ENCODE measurements around the gene PPP1R3G.

Gene PPP1R3G

GRCh38 chr6:5053038-5053437, 32.1 kb upstream of the PPP1R3G start:
- H3F3A ChIP-seq (ENCODE audit: insufficient read depth, low read length): no peaks in the 10 kb centered on the region
- no peaks in the 10 kb centered on the region for H3K79me2 ChIP-seq (ENCODE audit: insufficient read depth, low read length)
- 0 out of 2 replicates have a peak, but pooled peaks cover 4% of the 10 kb centered on the region for H3K27me3 ChIP-seq (ENCODE audit: insufficient read depth, low read length)
- no peak overlapping the region for H3K27ac ChIP-seq (ENCODE audit: low read depth, low read length, poor library complexity, severe bottlenecking)
- peaks cover 4% of the 10 kb centered on the region for H3K9me3 ChIP-seq (ENCODE audit: low read length)
- H3K9ac ChIP-seq (ENCODE audit: low read length): no peak overlapping the region
- no peaks in the 10 kb centered on the region for H3K9me2 ChIP-seq (ENCODE audit: low read depth, low read length)
- no peak overlapping the region for H3K4me3 ChIP-seq (ENCODE audit: low read depth, low read length, poor library complexity, severe bottlenecking)
- TF ChIP-seq CTCF (IDR thresholded peaks at IDR 0.05; ENCODE audit: low read length) (no peak), EZH2 (IDR thresholded peaks at IDR 0.05; ENCODE audit: borderline replicate concordance, low read length) (no peak)
- H4K20me1 ChIP-seq (ENCODE audit: insufficient read depth, low read length): no peaks in the 10 kb centered on the region
- H3K36me3 ChIP-seq (ENCODE audit: insufficient read depth, low read length): no peaks in the 10 kb centered on the region
- no peak overlapping the region for H3K4me2 ChIP-seq (ENCODE audit: low read length)
- H2AFZ ChIP-seq (ENCODE audit: low read length): no peak overlapping the region
- no peaks in the 10 kb centered on the region for H3K4me1 ChIP-seq (ENCODE audit: insufficient read depth, low read length, severe bottlenecking)

GRCh38 chr6:5053864-5054244, 31.3 kb upstream of the PPP1R3G start:
- Histone ChIP-seq H3K4me3 (ENCODE audit: low read depth, low read length, poor library complexity, severe bottlenecking) (no peak overlapping the region), H4K20me1 (ENCODE audit: insufficient read depth, low read length) (no peaks in the 10 kb centered on the region), H3F3A (ENCODE audit: insufficient read depth, low read length) (no peaks in the 10 kb centered on the region), H3K9ac (ENCODE audit: low read length) (no peak overlapping the region), H3K4me2 (ENCODE audit: low read length) (no peak overlapping the region), H3K9me3 (ENCODE audit: low read length) (peaks cover 4% of the 10 kb centered on the region), H3K4me1 (ENCODE audit: insufficient read depth, low read length, severe bottlenecking) (no peaks in the 10 kb centered on the region), H3K79me2 (ENCODE audit: insufficient read depth, low read length) (no peaks in the 10 kb centered on the region), H3K27ac (ENCODE audit: low read depth, low read length, poor library complexity, severe bottlenecking) (no peak overlapping the region), H3K27me3 (ENCODE audit: insufficient read depth, low read length) (0 out of 2 replicates have a peak, but pooled peaks cover 4% of the 10 kb centered on the region), H3K9me2 (ENCODE audit: low read depth, low read length) (no peaks in the 10 kb centered on the region), H2AFZ (ENCODE audit: low read length) (no peak overlapping the region), H3K36me3 (ENCODE audit: insufficient read depth, low read length) (no peaks in the 10 kb centered on the region)
- TF ChIP-seq CTCF (IDR thresholded peaks at IDR 0.05; ENCODE audit: low read length) (no peak), EZH2 (IDR thresholded peaks at IDR 0.05; ENCODE audit: borderline replicate concordance, low read length) (no peak)

GRCh38 chr6:5054245-5054873, 30.8 kb upstream of the PPP1R3G start:
- no peak overlapping the region for H3K4me3 ChIP-seq (ENCODE audit: low read depth, low read length, poor library complexity, severe bottlenecking)
- H3K79me2 ChIP-seq (ENCODE audit: insufficient read depth, low read length): no peaks in the 10 kb centered on the region
- 0 out of 2 replicates have a peak, but pooled peaks cover 4% of the 10 kb centered on the region for H3K27me3 ChIP-seq (ENCODE audit: insufficient read depth, low read length)
- H3K36me3 ChIP-seq (ENCODE audit: insufficient read depth, low read length): no peaks in the 10 kb centered on the region
- H3K4me2 ChIP-seq (ENCODE audit: low read length): no peak overlapping the region
- H3F3A ChIP-seq (ENCODE audit: insufficient read depth, low read length): no peaks in the 10 kb centered on the region
- no peaks in the 10 kb centered on the region for H3K4me1 ChIP-seq (ENCODE audit: insufficient read depth, low read length, severe bottlenecking)
- peaks cover 4% of the 10 kb centered on the region for H3K9me3 ChIP-seq (ENCODE audit: low read length)
- H3K9ac ChIP-seq (ENCODE audit: low read length): no peak overlapping the region
- no peaks in the 10 kb centered on the region for H4K20me1 ChIP-seq (ENCODE audit: insufficient read depth, low read length)
- H3K27ac ChIP-seq (ENCODE audit: low read depth, low read length, poor library complexity, severe bottlenecking): no peak overlapping the region
- H3K9me2 ChIP-seq (ENCODE audit: low read depth, low read length): no peaks in the 10 kb centered on the region
- TF ChIP-seq EZH2 (IDR thresholded peaks at IDR 0.05; ENCODE audit: borderline replicate concordance, low read length): no peak
- TF ChIP-seq CTCF (IDR thresholded peaks at IDR 0.05; ENCODE audit: low read length): no peak
- no peak overlapping the region for H2AFZ ChIP-seq (ENCODE audit: low read length)

Data from OCI-LY1 (cell line).